ENCODE results near the gene KCNMB2. TPM values are rescaled to one million over a fixed set of nuclear protein-coding genes. Genes with fewer than 3 reads are reported as not detected.
"Not testable (repeated sequence)": the region's sequence is repeated elsewhere in the genome, so short reads cannot be mapped to it uniquely, and the experiment has no call there.

The KCNMB2 gene
- total and polyA plus RNA-seq, 2 donors, result 0.06 to 6.1 TPM

GRCh38 chr3:178714925-178715832 is 178.9 kb downstream of the KCNMB2 start:
- 61% methylated on average over 4 of the region's 4 CpGs for WGBS
- Histone ChIP-seq H3K36me3 (ENCODE audit: insufficient read depth) (no peaks in the 10 kb centered on the region), H3K4me1 (ENCODE audit: insufficient read depth) (no peaks in the 10 kb centered on the region), H3K4me3 (ENCODE audit: low read depth, low read length) (no peak overlapping the region), H3K27ac (ENCODE audit: low read depth) (no peak overlapping the region)
- DNase-seq (ENCODE audit: extremely low spot score), result peak; percentile 45

- WGBS, result 89% methylated on average over 1 of the region's 1 CpG
- H3K4me1 ChIP-seq (ENCODE audit: insufficient read depth), result no peaks in the 10 kb centered on the region
- no peak overlapping the region for H3K27ac ChIP-seq (ENCODE audit: low read depth)
- H3K36me3 ChIP-seq (ENCODE audit: insufficient read depth), result no peaks in the 10 kb centered on the region
- DNase-seq (ENCODE audit: extremely low spot score), result no peak
- no peak overlapping the region for H3K4me3 ChIP-seq (ENCODE audit: low read depth, low read length)
Measured at GRCh38 chr3:178718995-178719635, 182.9 kb downstream of the KCNMB2 start.

- Histone ChIP-seq H3K4me1 (ENCODE audit: insufficient read depth) (no peaks in the 10 kb centered on the region), H3K4me3 (ENCODE audit: low read depth, low read length) (no peak overlapping the region), H3K27ac (ENCODE audit: low read depth) (no peak overlapping the region), H3K36me3 (ENCODE audit: insufficient read depth) (no peaks in the 10 kb centered on the region)
- DNase-seq (ENCODE audit: extremely low spot score), result no peak
- 81% methylated on average over 4 of the region's 4 CpGs for WGBS
Measured at GRCh38 chr3:178732824-178733223, 196.6 kb downstream of the KCNMB2 start.

GRCh38 chr3:178735032-178735674 is 198.9 kb downstream of the KCNMB2 start:
- no peak overlapping the region for H3K27ac ChIP-seq (ENCODE audit: low read depth)
- DNase-seq (ENCODE audit: extremely low spot score), result no peak
- no peak overlapping the region for H3K4me3 ChIP-seq (ENCODE audit: low read depth, low read length)
- H3K36me3 ChIP-seq (ENCODE audit: insufficient read depth), result no peaks in the 10 kb centered on the region
- H3K4me1 ChIP-seq (ENCODE audit: insufficient read depth), result no peaks in the 10 kb centered on the region
- WGBS, result 51% methylated on average over 4 of the region's 4 CpGs

- Histone ChIP-seq H3K27ac (ENCODE audit: low read depth) (no peak overlapping the region), H3K36me3 (ENCODE audit: insufficient read depth) (no peaks in the 10 kb centered on the region), H3K4me1 (ENCODE audit: insufficient read depth) (no peaks in the 10 kb centered on the region), H3K4me3 (ENCODE audit: low read depth, low read length) (no peak overlapping the region)
- DNase-seq (ENCODE audit: extremely low spot score), result no peak
- WGBS, result 55% methylated on average over 3 of the region's 3 CpGs
Measured at GRCh38 chr3:178736300-178736699, 200.1 kb downstream of the KCNMB2 start.

- no peak for DNase-seq (ENCODE audit: extremely low spot score)
Measured at GRCh38 chr3:178739720-178740119, 203.5 kb downstream of the KCNMB2 start.

GRCh38 chr3:178741020-178741419 is 204.8 kb downstream of the KCNMB2 start:
- Histone ChIP-seq H3K36me3 (ENCODE audit: insufficient read depth) (no peaks in the 10 kb centered on the region), H3K27ac (ENCODE audit: low read depth) (no peak overlapping the region), H3K4me3 (ENCODE audit: low read depth, low read length) (no peak overlapping the region), H3K4me1 (ENCODE audit: insufficient read depth) (no peaks in the 10 kb centered on the region)
- no peak for DNase-seq (ENCODE audit: extremely low spot score)
- WGBS, result 79% methylated on average over 2 of the region's 2 CpGs

More at GRCh38 chr3:178739720-178740119, 203.5 kb downstream of the KCNMB2 start:
- WGBS, result 86% methylated on average over 3 of the region's 3 CpGs
- H3K4me1 ChIP-seq (ENCODE audit: insufficient read depth), result no peaks in the 10 kb centered on the region
- no peaks in the 10 kb centered on the region for H3K36me3 ChIP-seq (ENCODE audit: insufficient read depth)
- H3K27ac ChIP-seq (ENCODE audit: low read depth), result no peak overlapping the region
- H3K4me3 ChIP-seq (ENCODE audit: low read depth, low read length), result no peak overlapping the region

GRCh38 chr3:178743297-178743696 is 207.1 kb downstream of the KCNMB2 start:
- DNase-seq (ENCODE audit: extremely low spot score), result no peak
- Histone ChIP-seq H3K4me1 (ENCODE audit: insufficient read depth) (no peaks in the 10 kb centered on the region), H3K4me3 (ENCODE audit: low read depth, low read length) (no peak overlapping the region), H3K27ac (ENCODE audit: low read depth) (no peak overlapping the region), H3K36me3 (ENCODE audit: insufficient read depth) (no peaks in the 10 kb centered on the region)
- WGBS, result 60% methylated on average over 4 of the region's 4 CpGs

GRCh38 chr3:178745861-178746655 is 209.8 kb downstream of the KCNMB2 start:
- not testable (repeated sequence) for H3K36me3 ChIP-seq (ENCODE audit: insufficient read depth); H3K4me1 ChIP-seq (ENCODE audit: insufficient read depth); H3K27ac ChIP-seq (ENCODE audit: low read depth); H3K4me3 ChIP-seq (ENCODE audit: low read depth, low read length); DNase-seq (ENCODE audit: extremely low spot score)
- WGBS, result 55% methylated on average over 6 of the region's 6 CpGs

GRCh38 chr3:178748874-178749273 is 212.6 kb downstream of the KCNMB2 start:
- WGBS, result 86% methylated on average over 3 of the region's 3 CpGs

GRCh38 chr3:178749471-178749870 is 213.2 kb downstream of the KCNMB2 start:
- H3K4me3 ChIP-seq (ENCODE audit: low read depth, low read length), result no peak overlapping the region
- no peaks in the 10 kb centered on the region for H3K36me3 ChIP-seq (ENCODE audit: insufficient read depth)
- no peaks in the 10 kb centered on the region for H3K4me1 ChIP-seq (ENCODE audit: insufficient read depth)
- WGBS, result 87% methylated on average over 2 of the region's 2 CpGs
- DNase-seq (ENCODE audit: extremely low spot score), result no peak
- no peak overlapping the region for H3K27ac ChIP-seq (ENCODE audit: low read depth)

More at GRCh38 chr3:178748874-178749273, 212.6 kb downstream of the KCNMB2 start:
- no peak overlapping the region for H3K27ac ChIP-seq (ENCODE audit: low read depth)
- H3K36me3 ChIP-seq (ENCODE audit: insufficient read depth), result no peaks in the 10 kb centered on the region
- H3K4me3 ChIP-seq (ENCODE audit: low read depth, low read length), result no peak overlapping the region
- H3K4me1 ChIP-seq (ENCODE audit: insufficient read depth), result no peaks in the 10 kb centered on the region
- no peak for DNase-seq (ENCODE audit: extremely low spot score)

GRCh38 chr3:178750639-178751300 is 214.5 kb downstream of the KCNMB2 start:
- Histone ChIP-seq H3K36me3 (ENCODE audit: insufficient read depth) (no peaks in the 10 kb centered on the region), H3K27ac (ENCODE audit: low read depth) (no peak overlapping the region), H3K4me3 (ENCODE audit: low read depth, low read length) (no peak overlapping the region), H3K4me1 (ENCODE audit: insufficient read depth) (no peaks in the 10 kb centered on the region)
- no peak for DNase-seq (ENCODE audit: extremely low spot score)
- 70% methylated on average over 3 of the region's 3 CpGs for WGBS

GRCh38 chr3:178752843-178753242 is 216.6 kb downstream of the KCNMB2 start:
- Histone ChIP-seq H3K36me3 (ENCODE audit: insufficient read depth) (no peaks in the 10 kb centered on the region), H3K4me3 (ENCODE audit: low read depth, low read length) (no peak overlapping the region), H3K27ac (ENCODE audit: low read depth) (no peak overlapping the region), H3K4me1 (ENCODE audit: insufficient read depth) (no peaks in the 10 kb centered on the region)
- 84% methylated on average over 2 of the region's 2 CpGs for WGBS
- DNase-seq (ENCODE audit: extremely low spot score), result no peak
